ENCODE data around the gene GUCY1A2. TPM values are rescaled to one million over a fixed set of nuclear protein-coding genes. Genes with fewer than 3 reads are reported as not detected.

GUCY1A2 gene
- total RNA-seq, 2 experiments from 2014 or later: not detected

GRCh38 chr11:106997227-106997626, 21.0 kb downstream of the GUCY1A2 start:
- Histone ChIP-seq H3K27ac (ENCODE audit: low read depth in 1 of 2, low read length in 2 of 2) (no peak overlapping the region), H3K9me3 (ENCODE audit: control insufficient read depth in 1 of 2, insufficient read depth in 1 of 2, low read length in 2 of 2) (no peaks in the 10 kb centered on the region), H3K4me1 (ENCODE audit: insufficient read depth, low read length) (no peaks in the 10 kb centered on the region), H3K36me3 (ENCODE audit: insufficient read depth, low read length) (no peaks in the 10 kb centered on the region), H3K4me3 (ENCODE audit: low read length) (no peak overlapping the region), H3K27me3 (ENCODE audit: control insufficient read depth in 1 of 2, insufficient read depth in 2 of 2, low read length in 2 of 2) (no peaks in the 10 kb centered on the region)
- POLR2A ChIA-PET: no interaction called here
- no peaks in the 10 kb centered on the region for H3K36me3 Mint-ChIP-seq (ENCODE audit: low read depth)
- no peak overlapping the region for H3K27ac Mint-ChIP-seq
- TF ChIP-seq CTCF (IDR thresholded peaks at IDR 0.05): no peak
- H3K4me1 Mint-ChIP-seq (ENCODE audit: low read depth): no peaks in the 10 kb centered on the region
- DNase-seq (no peak), ATAC-seq (ENCODE audit: poor library complexity) (no peak)
- no peak overlapping the region for H3K4me3 Mint-ChIP-seq
- no peaks in the 10 kb centered on the region for H3K9me3 Mint-ChIP-seq
- intact Hi-C loops (cut with DNase I, micrococcal nuclease): no loop called here
- CTCF ChIA-PET: interaction anchor here (1.2 kb wide), 1 partner anchor 9 kb away, joined by 3 read pairs; no protein-coding TSS in a partner anchor
- H3K27me3 Mint-ChIP-seq: no peaks in the 10 kb centered on the region

GRCh38 chr11:106996691-106997090, 21.6 kb downstream of the GUCY1A2 start:
- no peak for ATAC-seq (ENCODE audit: poor library complexity)
- intact Hi-C loops (cut with DNase I, micrococcal nuclease): no loop called here
- no peak overlapping the region for H3K27ac ChIP-seq (ENCODE audit: low read depth in 1 of 2, low read length in 2 of 2)
- TF ChIP-seq CTCF (IDR thresholded peaks at IDR 0.05): no peak
- H3K36me3 Mint-ChIP-seq (ENCODE audit: low read depth): no peaks in the 10 kb centered on the region
- CTCF ChIA-PET: interaction anchor here (1.2 kb wide), 1 partner anchor 9 kb away, joined by 3 read pairs; no protein-coding TSS in a partner anchor
- no peak for DNase-seq
- H3K9me3 ChIP-seq (ENCODE audit: control insufficient read depth in 1 of 2, insufficient read depth in 1 of 2, low read length in 2 of 2): no peaks in the 10 kb centered on the region
- no peaks in the 10 kb centered on the region for H3K27me3 Mint-ChIP-seq
- no peaks in the 10 kb centered on the region for H3K27me3 ChIP-seq (ENCODE audit: control insufficient read depth in 1 of 2, insufficient read depth in 2 of 2, low read length in 2 of 2)
- POLR2A ChIA-PET: no interaction called here
- no peak overlapping the region for H3K4me3 ChIP-seq (ENCODE audit: low read length)
- H3K27ac Mint-ChIP-seq: no peak overlapping the region
- no peak overlapping the region for H3K4me3 Mint-ChIP-seq
- no peaks in the 10 kb centered on the region for H3K9me3 Mint-ChIP-seq
- H3K4me1 Mint-ChIP-seq (ENCODE audit: low read depth): no peaks in the 10 kb centered on the region
- no peaks in the 10 kb centered on the region for H3K4me1 ChIP-seq (ENCODE audit: insufficient read depth, low read length)
- H3K36me3 ChIP-seq (ENCODE audit: insufficient read depth, low read length): no peaks in the 10 kb centered on the region

- Histone ChIP-seq H3K27ac (ENCODE audit: low read depth in 1 of 2, low read length in 2 of 2) (no peak overlapping the region), H3K4me3 (ENCODE audit: low read length) (no peak overlapping the region), H3K36me3 (ENCODE audit: insufficient read depth, low read length) (no peaks in the 10 kb centered on the region), H3K27me3 (ENCODE audit: control insufficient read depth in 1 of 2, insufficient read depth in 2 of 2, low read length in 2 of 2) (no peaks in the 10 kb centered on the region), H3K9me3 (ENCODE audit: control insufficient read depth in 1 of 2, insufficient read depth in 1 of 2, low read length in 2 of 2) (peaks cover 0 to 4% of the 10 kb centered on the region in 2 experiments), H3K4me1 (ENCODE audit: insufficient read depth, low read length) (no peaks in the 10 kb centered on the region)
- Mint-ChIP-seq H3K9me3 (no peaks in the 10 kb centered on the region), H3K4me3 (no peak overlapping the region), H3K27me3 (no peaks in the 10 kb centered on the region), H3K36me3 (ENCODE audit: low read depth) (no peaks in the 10 kb centered on the region), H3K27ac (no peak overlapping the region), H3K4me1 (ENCODE audit: low read depth) (no peaks in the 10 kb centered on the region)
- ATAC-seq (ENCODE audit: poor library complexity) (no peak), DNase-seq (no peak)
- intact Hi-C loops (cut with DNase I, micrococcal nuclease): no loop called here
- ChIA-PET CTCF (no interaction called here), POLR2A (no interaction called here)
- no peak for TF ChIP-seq CTCF (IDR thresholded peaks at IDR 0.05)
Measured at GRCh38 chr11:106990331-106990730, 27.9 kb downstream of the GUCY1A2 start.
